Fibroblast of lung (primary cell): ENCODE measurements around the gene PDE4B. TPM values are rescaled to one million over a fixed set of nuclear protein-coding genes. Genes with fewer than 3 reads are reported as not detected.
"Not testable (repeated sequence)": the region's sequence is repeated elsewhere in the genome, so short reads cannot be mapped to it uniquely, and the experiment has no call there.

Source experiments
- DNase-seq, 2 donors: peaks; one replicate each; pipeline versions ENCODE4 v3.0.0 to v3.0.0-alpha.2; 2010; ENCODE audit warnings: low read depth in 2 of 2
- H2AFZ ChIP-seq: 2 replicates; pipeline ENCODE4 v1.5.1; 2012; ENCODE audit warnings: low read length, control low read depth, inconsistent platforms
- H3K27ac ChIP-seq: 2 replicates; pipeline ENCODE4 v1.5.1; 2011; ENCODE audit warnings: low read length, control low read depth; ENCODE audit not compliant: insufficient read depth
- H3K27me3 ChIP-seq: 2 replicates; pipeline ENCODE4 v1.5.1; 2011; ENCODE audit warnings: mild to moderate bottlenecking, low read length; ENCODE audit not compliant: control insufficient read depth, insufficient read depth
- H3K36me3 ChIP-seq: 2 replicates; pipeline ENCODE4 v1.5.1; 2011; ENCODE audit warnings: low read length; ENCODE audit not compliant: control insufficient read depth, insufficient read depth
- H3K4me1 ChIP-seq: 2 replicates; pipeline ENCODE4 v1.5.1; 2011; ENCODE audit warnings: low read length; ENCODE audit not compliant: control insufficient read depth, insufficient read depth; ENCODE audit errors: extremely low read depth
- H3K4me2 ChIP-seq: 2 replicates; pipeline ENCODE4 v1.5.1; 2011; ENCODE audit warnings: low read length, control low read depth; ENCODE audit not compliant: insufficient read depth; ENCODE audit errors: extremely low read depth
- H3K4me3 ChIP-seq, 4 experiments: fragments of 200-600 bp in 1 of 4; sonication (generic) in 1 of 4; replicated peaks in 1 of 4; 2 replicates each; pipeline ENCODE4 v1.5.1; 2011 to 2016; ENCODE audit warnings: low read length in 4 of 4, low read depth in 3 of 4, mild to moderate bottlenecking in 3 of 4, control low read depth in 2 of 4, inconsistent platforms in 1 of 4, mixed read lengths in 1 of 4; ENCODE audit not compliant: insufficient read depth in 1 of 4; ENCODE audit errors: control extremely low read depth in 1 of 4
- H3K79me2 ChIP-seq: 2 replicates; pipeline ENCODE4 v1.5.1; 2012; ENCODE audit warnings: mild to moderate bottlenecking, low read length, inconsistent platforms; ENCODE audit not compliant: control insufficient read depth, insufficient read depth
- H3K9ac ChIP-seq: 2 replicates; pipeline ENCODE4 v1.5.1; 2011; ENCODE audit warnings: mild to moderate bottlenecking, low read length, control low read depth; ENCODE audit not compliant: insufficient read depth
- H3K9me3 ChIP-seq: 2 replicates; pipeline ENCODE4 v1.5.1; 2012; ENCODE audit warnings: low read depth, low read length; ENCODE audit not compliant: control insufficient read depth, insufficient read depth
- H4K20me1 ChIP-seq: 2 replicates; pipeline ENCODE4 v1.5.1; 2011; ENCODE audit warnings: low read length; ENCODE audit not compliant: control insufficient read depth, insufficient read depth; ENCODE audit errors: extremely low read depth
- CTCF ChIP-seq, 2 donors: IDR thresholded peaks in 1 of 2; conservative IDR thresholded peaks in 1 of 2; 1 replicate in 1 of 2; 2 replicates in 1 of 2; pipeline ENCODE4 v1.5.1; 2011 to 2012; ENCODE audit warnings: low read length in 2 of 2, control low read depth in 1 of 2, inconsistent platforms in 1 of 2, low read depth in 1 of 2, mild to moderate bottlenecking in 1 of 2
- EZH2 ChIP-seq: IDR thresholded peaks from 2 replicates; pipeline ENCODE4 v1.5.1; 2012; ENCODE audit warnings: low read length, control low read depth, mild to moderate bottlenecking; ENCODE audit errors: missing control alignments
- polyA plus RNA-seq, 2 donors: library from polyadenylated mRNA; depleted of rRNA in 1 of 2; stranded (reverse) in 1 of 2; unstranded in 1 of 2; fragments of >200 nt; gene quantifications; 2 replicates each; pipeline ENCODE4 v1.2.1, GENCODE V29; 2011 to 2012; ENCODE audit warnings: missing spikeins in 1 of 2
- total RNA-seq: library from RNA; depleted of rRNA; stranded (reverse); fragments of >200 nt; gene quantifications from 2 replicates; pipeline ENCODE4 v1.2.1, GENCODE V29; 2014

PDE4B gene
- total and polyA plus RNA-seq, 2 donors (not counting 1 experiment from before 2014, with no cell fraction given) = 3.7 to 19.8 TPM

GRCh38 chr1:65964123-65964522, 171.4 kb downstream of the PDE4B start:
- Histone ChIP-seq H3K27ac (no peak overlapping the region), H3K36me3 (no peaks in the 10 kb centered on the region), H4K20me1 (no peaks in the 10 kb centered on the region), H3K4me3 (no peak overlapping the region), H3K9me3 (no peaks in the 10 kb centered on the region), H3K9ac (no peak overlapping the region), H3K27me3 (no peaks in the 10 kb centered on the region), H2AFZ (no peak overlapping the region), H3K4me1 (no peaks in the 10 kb centered on the region), H3K79me2 (no peaks in the 10 kb centered on the region), H3K4me2 (no peak overlapping the region)
- DNase-seq = no peak
- TF ChIP-seq EZH2 = no peak
- TF ChIP-seq CTCF (conservative IDR thresholded peaks at IDR 0.05 in 1 of 2, IDR thresholded peaks at IDR 0.05 in 1 of 2; ENCODE audit: low read depth in 1 of 2, low read length in 2 of 2) = no peak

DNA sequence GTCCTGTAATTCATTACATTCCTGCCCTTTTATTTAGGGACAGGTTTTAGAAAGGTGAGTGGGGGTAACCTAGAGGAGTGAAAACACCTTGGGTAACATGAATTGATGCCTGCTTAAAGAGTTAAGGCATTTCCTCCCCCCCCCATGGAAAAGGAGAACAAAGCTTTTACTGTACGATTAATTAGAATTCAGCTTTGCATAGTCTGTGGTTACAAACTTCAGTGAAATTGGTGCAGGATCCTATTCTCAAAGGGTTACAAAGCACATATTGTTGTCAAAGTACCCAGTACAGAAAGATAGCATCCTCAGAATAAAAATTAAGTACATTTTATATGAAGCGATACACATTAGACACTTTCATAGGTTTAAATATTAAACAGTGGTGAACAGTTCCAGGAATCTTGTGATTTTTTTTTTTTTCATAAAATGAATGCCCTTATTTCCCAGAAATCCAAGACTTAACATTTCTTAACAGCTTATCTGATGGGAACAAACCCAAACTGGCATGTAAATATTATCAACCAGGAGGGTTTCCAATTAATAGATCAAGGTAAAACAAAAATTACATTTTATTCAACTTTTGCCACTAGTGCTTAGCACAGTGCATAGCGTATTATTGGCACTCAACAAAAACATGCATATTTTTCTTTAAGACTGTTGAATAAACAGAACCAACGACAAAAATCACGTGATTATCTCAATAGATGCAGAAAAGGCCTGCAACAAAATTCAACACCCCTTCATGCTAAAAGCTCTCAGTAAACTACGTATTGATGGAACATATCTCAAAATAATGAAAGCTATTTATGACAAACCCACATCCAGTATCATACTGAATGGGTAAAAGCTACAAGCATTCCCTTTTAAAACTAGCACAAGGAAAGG, 172.7 kb downstream of the PDE4B start:
- H3K9me3 ChIP-seq = no peaks in the 10 kb centered on the region
- H3K27me3 ChIP-seq = no peaks in the 10 kb centered on the region
- no peaks in the 10 kb centered on the region for H3K36me3 ChIP-seq
- H3K4me3 ChIP-seq = no peak overlapping the region
- H2AFZ ChIP-seq = no peak overlapping the region
- peak in 1 of 2 donors; percentile 5 for DNase-seq
- no peaks in the 10 kb centered on the region for H3K4me1 ChIP-seq
- no peak overlapping the region for H3K27ac ChIP-seq
- no peaks in the 10 kb centered on the region for H3K79me2 ChIP-seq
- TF ChIP-seq EZH2 (no peak), CTCF (conservative IDR thresholded peaks at IDR 0.05 in 1 of 2, IDR thresholded peaks at IDR 0.05 in 1 of 2; ENCODE audit: low read depth in 1 of 2, low read length in 2 of 2) (no peak)
- no peaks in the 10 kb centered on the region for H4K20me1 ChIP-seq
- H3K4me2 ChIP-seq = no peak overlapping the region
- no peak overlapping the region for H3K9ac ChIP-seq

DNA sequence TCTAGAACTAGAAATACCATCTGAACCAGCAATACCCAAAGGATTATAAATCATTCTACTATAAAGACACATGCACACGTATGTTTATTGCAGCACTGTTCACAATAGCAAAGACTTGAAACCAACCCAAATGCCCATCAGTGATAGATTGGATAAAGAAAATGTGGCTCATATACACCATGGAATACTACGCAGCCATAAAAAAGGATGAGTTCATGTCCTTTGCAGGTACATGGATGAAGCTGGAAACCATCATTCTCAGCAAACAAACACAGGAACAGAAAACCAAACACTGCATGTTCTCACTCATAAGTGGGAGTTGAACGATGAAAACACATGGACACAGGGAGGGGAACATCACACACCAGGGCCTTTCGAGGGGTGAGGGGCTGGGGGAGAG, 174.8 kb downstream of the PDE4B start:
- H3K4me3 ChIP-seq, H3K79me2 ChIP-seq, H3K27me3 ChIP-seq, H3K27ac ChIP-seq, H2AFZ ChIP-seq, H3K4me1 ChIP-seq, H3K4me2 ChIP-seq, H3K9ac ChIP-seq, H4K20me1 ChIP-seq, DNase-seq, H3K9me3 ChIP-seq, H3K36me3 ChIP-seq: not testable (repeated sequence)
